VCaP (cell line): Measurements from ENCODE around the gene IPO11.

Experiments
- H3K27ac ChIP-seq: fragments of 450-650 bp; 2 replicates; pipeline ENCODE4 v1.5.1; 2017
- CTCF ChIP-seq: fragments of 450-650 bp; conservative IDR thresholded peaks from 2 replicates; pipeline ENCODE4 v1.5.1; 2017; ENCODE audit warnings: mild to moderate bottlenecking, moderate library complexity

IPO11 gene

GRCh38 chr5:62477801-62478200, 65.2 kb downstream of the IPO11 start:
- H3K27ac ChIP-seq: no peak overlapping the region
- no peak for TF ChIP-seq CTCF

GRCh38 chr5:62483556-62483955, 71.0 kb downstream of the IPO11 start:
- no peak overlapping the region for H3K27ac ChIP-seq

DNA sequence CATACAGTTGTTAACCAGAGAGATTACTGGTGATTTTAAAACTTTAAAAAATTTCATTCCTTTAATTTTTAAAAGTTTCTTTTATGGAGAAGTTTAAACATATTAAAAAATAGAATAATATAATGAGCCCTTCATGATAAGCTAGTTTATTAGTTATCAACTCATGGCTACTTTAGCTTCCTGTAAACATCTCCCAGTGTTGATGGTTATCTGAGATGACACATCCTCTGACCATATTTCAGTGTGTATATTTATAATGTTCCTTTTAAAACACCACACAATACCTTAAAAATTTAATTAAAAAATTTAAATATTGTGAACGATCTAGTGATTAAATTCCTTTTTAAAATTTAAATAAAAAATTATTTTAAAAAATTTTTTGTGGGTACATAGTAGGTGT, 74.1 kb downstream of the IPO11 start:
- no peak overlapping the region for H3K27ac ChIP-seq
- TF ChIP-seq CTCF: no peak

More at GRCh38 chr5:62483556-62483955, 71.0 kb downstream of the IPO11 start:
- no peak for TF ChIP-seq CTCF

DNA sequence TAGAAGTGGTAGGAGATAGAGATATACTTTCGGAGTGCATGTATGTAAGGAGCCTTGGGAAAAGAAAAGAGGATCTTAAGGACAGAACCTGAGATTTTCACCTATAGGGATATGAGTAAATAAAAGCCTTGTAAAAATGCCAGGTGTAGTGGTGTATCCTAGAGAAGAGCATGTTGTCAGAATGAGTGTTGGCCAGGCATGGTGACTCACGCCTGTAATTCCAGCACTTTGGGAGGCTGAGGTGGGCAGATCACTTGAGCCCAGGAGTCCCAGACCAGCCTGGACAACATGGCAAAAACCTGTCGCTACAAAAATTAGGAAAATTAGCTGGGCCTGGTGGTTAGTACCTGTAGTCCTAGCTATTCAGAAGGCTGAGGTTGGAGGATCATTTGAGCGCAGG, 76.0 kb downstream of the IPO11 start:
- no peak overlapping the region for H3K27ac ChIP-seq
- TF ChIP-seq CTCF: no peak

DNA sequence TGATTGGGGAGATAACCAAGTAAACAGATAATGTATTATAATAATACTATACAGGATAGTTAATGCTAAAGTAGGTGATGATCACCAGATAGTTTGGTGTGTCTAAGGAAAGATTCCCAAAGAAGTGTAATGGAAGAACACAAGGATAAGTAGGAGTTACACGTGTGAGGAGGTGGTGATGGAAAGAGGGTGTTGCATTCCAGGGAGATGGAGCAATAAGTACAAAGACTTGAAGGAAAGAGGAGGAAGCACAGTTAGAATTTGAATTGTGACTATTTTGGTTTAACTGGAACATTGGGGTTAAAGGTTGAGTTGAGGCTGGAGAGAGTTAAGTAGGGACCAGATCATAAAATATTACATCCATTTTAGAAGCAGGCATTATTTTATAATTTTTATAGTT, 76.9 kb downstream of the IPO11 start:
- no peak overlapping the region for H3K27ac ChIP-seq
- no peak for TF ChIP-seq CTCF

- no peak for TF ChIP-seq CTCF
- no peak overlapping the region for H3K27ac ChIP-seq
Measured at GRCh38 chr5:62494772-62495171, 82.2 kb downstream of the IPO11 start.

DNA sequence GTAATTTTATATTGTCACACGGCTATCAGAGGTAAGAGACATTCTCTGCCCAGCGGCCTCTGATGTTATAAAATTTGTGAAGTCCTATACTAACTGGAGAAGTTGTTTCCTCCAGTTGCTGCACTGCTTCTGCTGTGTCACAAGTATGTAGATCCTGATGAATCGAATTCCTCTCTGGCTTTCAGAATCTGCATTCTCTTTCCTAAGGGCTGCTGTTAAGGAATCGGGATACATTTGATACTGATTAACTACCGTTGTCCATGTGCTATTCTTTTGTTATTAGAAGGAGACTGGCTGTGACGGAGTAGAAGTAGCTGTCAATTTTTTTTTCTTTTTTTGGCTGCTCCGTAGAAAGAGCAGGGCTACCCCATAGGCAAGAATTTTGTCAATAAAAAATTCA, 84.3 kb downstream of the IPO11 start:
- H3K27ac ChIP-seq: no peak overlapping the region
- TF ChIP-seq CTCF: no peak

- no peak for TF ChIP-seq CTCF
- no peak overlapping the region for H3K27ac ChIP-seq
Measured at GRCh38 chr5:62498961-62499360, 86.4 kb downstream of the IPO11 start.
